MCF 10A (cell line): ENCODE data around the gene CHCHD3. TPM values are rescaled to one million over a fixed set of nuclear protein-coding genes. Genes with fewer than 3 reads are reported as not detected.

Source experiments
- BruUV-seq: library from RNA; stranded (reverse); fragments of 400-500 nt; replicated peaks from 2 replicates; lab custom pipeline; 2021; lab: Mats Ljungman, UMichigan
- CTCF ChIA-PET: fragments of 300-600 bp; sonication (Branson Sonifier 250); formaldehyde crosslinking; extraction: SDS; loops from one replicate; lab custom pipeline; 2021; ENCODE audit warnings: antibody characterized with exemption, inconsistent platforms; lab: Yijun Ruan, JAX
- POLR2A ChIA-PET: fragments of 300-600, 350-650 bp; sonication (Branson Sonifier 250); formaldehyde crosslinking; extraction: SDS; loops from one replicate; lab custom pipeline; 2020; ENCODE audit warnings: antibody characterized with exemption, inconsistent platforms; lab: Yijun Ruan, JAX
- DNase-seq: peaks from one replicate; pipeline ENCODE4 v3.0.0-alpha.2; 2018; ENCODE audit not compliant: unreplicated experiment
- H3K27ac Mint-ChIP-seq: one replicate; pipeline ENCODE4 v1.8.0; 2022; ENCODE audit warnings: mild to moderate bottlenecking, low read depth, mixed read lengths; ENCODE audit not compliant: unreplicated experiment
- H3K27me3 Mint-ChIP-seq: one replicate; pipeline ENCODE4 v1.8.0; 2022; ENCODE audit warnings: mixed read lengths; ENCODE audit not compliant: insufficient read depth, unreplicated experiment
- H3K36me3 Mint-ChIP-seq: one replicate; pipeline ENCODE4 v1.8.0; 2022; ENCODE audit warnings: mild to moderate bottlenecking, moderate library complexity, mixed read lengths; ENCODE audit not compliant: insufficient read depth, unreplicated experiment
- H3K4me1 Mint-ChIP-seq: one replicate; pipeline ENCODE4 v1.8.0; 2022; ENCODE audit warnings: mixed read lengths; ENCODE audit not compliant: insufficient read depth, unreplicated experiment
- H3K4me3 Mint-ChIP-seq: one replicate; pipeline ENCODE4 v1.8.0; 2022; ENCODE audit warnings: mild to moderate bottlenecking, moderate library complexity, mixed read lengths; ENCODE audit not compliant: unreplicated experiment
- H3K9me3 Mint-ChIP-seq: one replicate; pipeline ENCODE4 v1.8.0; 2022; ENCODE audit warnings: mixed read lengths; ENCODE audit not compliant: unreplicated experiment
- intact Hi-C: fragments of 100-400 bp; cut with micrococcal nuclease; formaldehyde crosslinking; loops from 2 replicates; pipeline ENCODE4 v1.14.1; 2022
- total RNA-seq: library from RNA; stranded (reverse); gene quantifications from 2 replicates; pipeline ENCODE4 v1.2.3, GENCODE V29; 2022
- TF ChIP-seq, protein P1 (sequence below): fragments of 200-600 bp; IDR thresholded peaks from one replicate; pipeline ENCODE4 v1.8.0; 2022; ENCODE audit warnings: antibody characterized with exemption, mild to moderate bottlenecking; ENCODE audit not compliant: unreplicated experiment

CHCHD3 gene
- total RNA-seq, 1 experiment from 2014 or later = 102 TPM

DNA sequence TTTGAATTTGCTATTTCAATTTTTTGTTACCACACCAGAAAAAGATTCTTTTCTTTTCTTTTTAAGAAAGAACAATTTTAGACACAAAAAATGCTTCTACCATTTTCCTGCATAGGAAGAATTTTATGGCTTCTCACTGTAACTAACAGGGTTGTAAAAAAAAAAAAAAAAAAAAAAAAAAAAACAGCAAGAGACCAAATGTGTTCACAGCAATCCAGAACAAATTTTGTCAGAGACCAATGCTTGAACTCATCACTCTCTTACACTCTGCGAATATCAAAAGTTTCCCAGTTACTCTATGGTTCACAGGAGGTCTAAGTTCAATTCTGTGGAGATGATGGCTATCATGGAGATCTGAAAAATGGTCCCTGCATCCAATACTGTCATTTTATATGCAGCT is 84.4 kb downstream of the CHCHD3 start:
- intact Hi-C loops = no loop called here
- Mint-ChIP-seq H3K4me3 (no peak overlapping the region), H3K27me3 (no peaks in the 10 kb centered on the region), H3K27ac (no peak overlapping the region), H3K36me3 (peaks cover 7% of the 10 kb centered on the region), H3K4me1 (no peaks in the 10 kb centered on the region), H3K9me3 (no peaks in the 10 kb centered on the region)
- no TSS peak for BruUV-seq
- ChIA-PET CTCF (interaction anchor here (0.6 kb wide), 1 partner anchor 68 kb away, joined by 3 read pairs; no protein-coding TSS in a partner anchor), POLR2A (interaction anchor here (1.1 kb wide), 1 partner anchor 17 kb away, joined by 3 read pairs; no protein-coding TSS in a partner anchor)
- TF ChIP-seq, protein P1, sequence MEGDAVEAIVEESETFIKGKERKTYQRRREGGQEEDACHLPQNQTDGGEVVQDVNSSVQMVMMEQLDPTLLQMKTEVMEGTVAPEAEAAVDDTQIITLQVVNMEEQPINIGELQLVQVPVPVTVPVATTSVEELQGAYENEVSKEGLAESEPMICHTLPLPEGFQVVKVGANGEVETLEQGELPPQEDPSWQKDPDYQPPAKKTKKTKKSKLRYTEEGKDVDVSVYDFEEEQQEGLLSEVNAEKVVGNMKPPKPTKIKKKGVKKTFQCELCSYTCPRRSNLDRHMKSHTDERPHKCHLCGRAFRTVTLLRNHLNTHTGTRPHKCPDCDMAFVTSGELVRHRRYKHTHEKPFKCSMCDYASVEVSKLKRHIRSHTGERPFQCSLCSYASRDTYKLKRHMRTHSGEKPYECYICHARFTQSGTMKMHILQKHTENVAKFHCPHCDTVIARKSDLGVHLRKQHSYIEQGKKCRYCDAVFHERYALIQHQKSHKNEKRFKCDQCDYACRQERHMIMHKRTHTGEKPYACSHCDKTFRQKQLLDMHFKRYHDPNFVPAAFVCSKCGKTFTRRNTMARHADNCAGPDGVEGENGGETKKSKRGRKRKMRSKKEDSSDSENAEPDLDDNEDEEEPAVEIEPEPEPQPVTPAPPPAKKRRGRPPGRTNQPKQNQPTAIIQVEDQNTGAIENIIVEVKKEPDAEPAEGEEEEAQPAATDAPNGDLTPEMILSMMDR = no peak
- no peak for DNase-seq

DNA sequence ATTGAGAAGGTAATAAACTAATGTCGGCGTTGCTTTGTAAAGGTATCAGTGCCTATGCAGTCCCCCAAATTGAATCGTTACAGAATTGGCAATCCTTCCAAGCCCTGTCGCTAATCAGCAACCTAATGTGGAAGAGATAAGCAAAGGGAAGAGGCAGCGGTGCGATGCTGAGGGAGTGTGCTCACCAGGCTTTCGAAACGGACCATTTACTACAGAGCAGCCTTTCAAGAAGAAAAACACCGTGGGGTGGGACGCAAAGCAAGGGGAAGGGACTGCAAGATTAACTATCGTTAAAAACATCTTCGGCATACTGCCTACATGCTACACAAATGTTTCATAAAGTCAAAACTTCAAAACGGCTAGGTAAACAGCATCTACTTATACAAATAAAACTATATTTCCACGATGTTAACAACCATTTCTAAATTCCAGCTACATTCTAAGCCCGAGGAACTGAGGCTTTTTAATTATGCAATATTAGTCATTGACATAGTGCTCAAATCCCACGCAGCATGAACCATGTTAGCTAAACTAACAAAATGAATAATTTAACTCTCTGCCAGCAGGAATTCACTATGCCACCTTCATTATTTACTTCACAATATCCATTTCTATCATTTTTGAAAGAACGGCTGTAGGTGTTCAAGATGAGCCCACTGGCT is 85.2 kb downstream of the CHCHD3 start:
- H3K9me3 Mint-ChIP-seq = no peaks in the 10 kb centered on the region
- no peak for DNase-seq
- TF ChIP-seq, protein P1 = no peak
- no peaks in the 10 kb centered on the region for H3K4me1 Mint-ChIP-seq
- H3K4me3 Mint-ChIP-seq = no peak overlapping the region
- POLR2A ChIA-PET = interaction anchor here (0.7 to 1.1 kb wide), 2 partner anchors 17 to 26 kb away, joined by 3 read pairs; no protein-coding TSS in a partner anchor
- H3K27me3 Mint-ChIP-seq = no peaks in the 10 kb centered on the region
- no TSS peak for BruUV-seq
- H3K36me3 Mint-ChIP-seq = peaks cover 7% of the 10 kb centered on the region
- no peak overlapping the region for H3K27ac Mint-ChIP-seq
- intact Hi-C loops = no loop called here
- CTCF ChIA-PET = interaction anchor here (0.6 kb wide), 1 partner anchor 1524 kb away, joined by 3 read pairs; no protein-coding TSS in a partner anchor

DNA sequence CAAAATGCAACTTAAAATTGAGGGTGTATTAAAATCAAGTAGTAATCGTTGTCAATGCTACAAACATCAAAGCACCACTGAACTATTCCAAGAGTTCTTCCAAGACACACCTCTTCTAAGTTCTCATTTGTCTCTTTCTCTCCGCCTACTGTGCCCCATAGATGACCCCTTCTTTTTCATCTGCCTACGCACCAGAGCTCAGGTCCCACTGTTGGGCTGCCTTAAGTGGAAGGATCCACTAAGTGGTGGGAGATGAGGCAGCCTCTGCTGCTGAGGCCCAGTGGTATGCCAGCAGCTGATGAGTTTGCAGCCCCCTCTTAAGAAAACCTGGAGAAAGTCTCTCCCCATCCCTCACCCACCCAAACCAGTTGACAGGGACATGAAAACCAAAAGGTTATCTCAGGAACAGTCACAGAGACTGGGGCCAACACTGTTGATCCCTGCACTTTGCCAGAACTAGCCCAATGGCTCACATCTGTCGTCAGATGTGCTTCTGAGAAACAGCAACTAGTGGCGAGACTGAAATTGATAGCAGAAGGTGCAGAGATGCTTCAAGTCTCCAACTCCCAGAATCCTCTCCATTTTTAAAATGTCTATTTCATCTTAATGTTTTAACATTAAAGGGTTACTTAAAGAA is 88.4 kb downstream of the CHCHD3 start:
- Mint-ChIP-seq H3K27me3 (no peaks in the 10 kb centered on the region), H3K4me3 (no peak overlapping the region), H3K9me3 (no peaks in the 10 kb centered on the region), H3K27ac (no peak overlapping the region), H3K4me1 (no peaks in the 10 kb centered on the region), H3K36me3 (no peaks in the 10 kb centered on the region)
- ChIA-PET POLR2A (interaction anchor here (1.1 kb wide), 1 partner anchor 24 kb away, joined by 3 read pairs; no protein-coding TSS in a partner anchor), CTCF (interaction anchor here (0.6 to 1.5 kb wide), 3 partner anchors 10 to 1304 kb away, joined by 3 to 4 read pairs (median 3); no protein-coding TSS in a partner anchor)
- no TSS peak for BruUV-seq
- intact Hi-C loops = no loop called here
- TF ChIP-seq, protein P1 = no peak
- DNase-seq = no peak
